ENCODE data around the gene ETV6.

The ETV6 gene

DNA sequence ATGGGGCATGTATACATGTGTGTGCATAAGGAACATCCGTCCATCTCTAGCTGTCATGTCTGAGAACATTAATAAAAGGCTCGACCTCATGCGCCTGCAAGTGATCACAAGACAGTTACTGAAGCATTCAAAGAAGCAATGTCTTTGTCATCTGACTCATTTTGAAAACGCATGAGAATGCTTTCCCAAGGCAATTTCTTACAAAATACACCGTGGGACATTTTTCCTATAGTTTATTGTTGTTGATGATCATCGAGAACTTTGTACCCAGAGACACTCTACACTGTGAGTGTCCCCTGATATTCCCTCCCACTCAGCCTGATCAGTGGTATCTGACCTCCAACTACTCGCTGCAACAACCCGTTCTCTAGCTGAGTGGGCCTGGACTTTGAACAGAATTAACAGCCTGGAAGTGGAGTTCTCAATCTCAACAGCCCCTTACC, 68.1 kb downstream of the ETV6 start:
- DNase-seq (ENCODE audit: low spot score): no peak

DNA sequence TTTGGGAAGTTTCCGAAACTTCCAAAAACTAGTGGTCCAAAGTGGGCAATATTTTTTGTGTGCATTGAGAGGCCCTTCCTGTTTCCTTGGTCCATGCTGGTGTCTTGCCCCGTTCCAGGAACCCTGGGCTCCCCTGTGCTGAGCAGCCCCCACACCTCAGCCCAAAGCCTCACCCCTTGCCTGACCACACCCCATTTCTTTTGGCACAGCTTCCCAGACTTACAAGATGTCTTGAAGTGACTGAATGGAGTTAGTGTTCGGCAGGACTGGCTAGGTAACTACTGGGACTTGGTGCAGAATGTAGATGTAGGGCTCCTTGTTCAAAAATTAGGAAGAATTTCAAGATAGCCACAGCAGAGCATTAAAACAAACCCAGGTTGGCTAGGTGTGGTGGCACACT, 68.6 kb downstream of the ETV6 start:
- no peak for DNase-seq (ENCODE audit: low spot score)

DNA sequence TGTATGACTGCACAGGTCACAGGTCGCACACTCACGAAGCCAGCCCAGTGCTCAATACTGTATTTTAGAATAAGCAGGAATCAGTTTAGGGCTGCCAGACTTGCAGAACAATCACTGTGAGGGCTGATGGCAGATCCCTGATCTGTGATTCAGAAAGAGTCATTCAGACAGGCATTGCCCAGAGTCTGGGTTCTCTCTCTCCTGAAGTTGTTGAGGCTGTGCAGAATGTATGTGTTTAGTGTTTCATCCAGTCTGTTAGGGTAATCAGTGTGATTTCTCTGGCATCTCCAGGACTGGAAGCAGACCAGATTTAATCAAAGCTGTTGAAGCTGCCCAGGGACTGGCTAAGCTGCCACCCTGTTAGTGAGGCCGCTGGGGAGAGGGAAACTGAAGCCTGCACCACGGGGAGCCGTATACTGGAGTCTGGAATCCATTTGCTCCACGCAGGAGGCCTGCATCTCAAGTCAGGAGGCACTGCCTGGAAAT, 69.3 kb downstream of the ETV6 start:
- DNase-seq (ENCODE audit: low spot score): no peak

DNA sequence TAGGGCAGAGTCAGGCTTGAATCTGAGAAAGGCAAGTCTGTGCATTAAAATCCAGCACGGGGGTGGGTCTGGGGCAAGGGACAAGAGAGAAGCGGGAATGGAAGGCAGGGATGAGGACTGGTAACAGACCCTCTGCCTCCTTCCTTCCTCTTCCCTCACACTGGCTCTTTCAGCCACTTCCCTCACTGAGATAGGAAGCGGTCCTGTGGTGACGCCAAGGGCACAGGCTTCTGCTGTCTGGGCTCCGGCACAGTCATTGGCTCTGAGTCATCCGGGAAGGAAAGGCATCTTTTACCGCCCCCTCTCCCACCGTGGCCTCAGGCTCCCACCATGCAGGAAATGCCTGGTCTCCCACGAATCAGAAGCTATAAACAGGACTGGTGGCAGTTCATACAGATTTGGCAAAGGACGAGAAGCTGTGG, 70.2 kb downstream of the ETV6 start:
- no peak for DNase-seq (ENCODE audit: low spot score)

DNA sequence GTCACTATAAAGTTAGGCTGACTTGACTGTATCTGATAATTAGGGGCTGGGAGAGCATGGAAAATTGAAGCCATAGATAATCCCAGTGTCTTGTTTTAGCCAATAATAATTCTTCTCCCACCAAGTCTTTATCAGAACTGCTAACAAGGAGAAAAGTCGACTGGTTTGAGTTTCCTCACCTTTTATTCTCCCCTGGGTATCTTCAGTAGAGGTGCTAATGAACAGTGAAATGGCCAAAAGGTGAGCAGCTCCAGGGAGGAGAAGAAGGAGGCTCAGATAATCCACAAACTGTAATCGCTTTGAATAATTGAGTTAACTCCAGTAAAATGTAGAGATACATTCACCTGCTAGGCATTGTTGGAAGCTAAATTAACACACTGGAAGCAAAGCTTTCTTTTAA, 72.6 kb downstream of the ETV6 start:
- no peak for DNase-seq (ENCODE audit: low spot score)

DNA sequence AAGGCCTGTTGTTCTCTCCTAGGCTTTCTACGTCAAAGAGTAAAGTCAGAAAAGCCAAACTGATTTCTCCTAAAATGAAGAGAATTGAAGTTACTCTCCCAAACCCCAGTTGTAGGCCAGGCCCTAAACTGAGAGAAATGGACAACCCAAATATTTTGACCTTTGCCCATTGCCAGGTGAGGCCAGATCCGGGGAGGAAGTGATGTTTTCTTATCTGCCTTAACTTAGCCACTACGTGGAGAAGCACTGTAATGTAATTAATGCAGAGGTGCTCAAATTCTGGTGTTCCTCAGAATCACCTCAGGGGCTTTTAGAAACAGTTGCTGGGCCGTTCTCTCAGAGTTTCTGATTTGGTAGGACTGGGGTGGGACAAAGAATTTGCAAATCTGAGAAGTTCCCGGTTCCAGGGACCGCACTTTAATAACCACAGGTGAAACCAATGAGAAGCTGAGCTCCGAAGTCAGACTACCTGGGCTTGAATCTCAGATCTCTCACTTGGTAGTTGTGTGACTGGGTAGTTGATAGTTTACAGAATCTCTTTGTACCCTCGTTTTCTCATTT, 73.2 kb downstream of the ETV6 start:
- no peak for DNase-seq (ENCODE audit: low spot score)

- no peak for DNase-seq (ENCODE audit: low spot score)
These were observed 74.5 kb downstream of the ETV6 start for GRCh38 chr12:11723993-11724392.

- DNase-seq (ENCODE audit: low spot score): no peak
These were observed 75.4 kb downstream of the ETV6 start for GRCh38 chr12:11724888-11725311.

- no peak for DNase-seq (ENCODE audit: low spot score)
These were observed 76.2 kb downstream of the ETV6 start for GRCh38 chr12:11725686-11726085.

DNA sequence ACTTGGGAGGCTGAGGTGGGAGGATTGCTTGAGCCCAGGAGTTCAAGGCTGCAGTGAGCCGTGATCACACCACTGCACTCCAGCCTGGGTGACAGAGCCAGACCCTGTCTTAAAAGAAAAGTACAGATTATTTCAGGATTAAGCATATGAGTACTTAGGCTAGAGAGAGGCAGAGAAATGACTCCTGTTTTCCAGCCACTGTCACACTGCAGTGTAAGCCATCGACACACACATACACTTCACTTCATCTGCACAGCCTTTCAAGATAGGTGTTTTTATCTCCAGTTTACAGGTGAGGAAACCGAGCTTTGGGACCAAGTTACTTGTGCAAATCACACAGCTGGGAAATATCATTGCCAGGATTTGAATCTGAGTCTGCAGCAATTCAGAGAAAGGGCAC, 77.2 kb downstream of the ETV6 start:
- no peak for DNase-seq (ENCODE audit: low spot score)

DNA sequence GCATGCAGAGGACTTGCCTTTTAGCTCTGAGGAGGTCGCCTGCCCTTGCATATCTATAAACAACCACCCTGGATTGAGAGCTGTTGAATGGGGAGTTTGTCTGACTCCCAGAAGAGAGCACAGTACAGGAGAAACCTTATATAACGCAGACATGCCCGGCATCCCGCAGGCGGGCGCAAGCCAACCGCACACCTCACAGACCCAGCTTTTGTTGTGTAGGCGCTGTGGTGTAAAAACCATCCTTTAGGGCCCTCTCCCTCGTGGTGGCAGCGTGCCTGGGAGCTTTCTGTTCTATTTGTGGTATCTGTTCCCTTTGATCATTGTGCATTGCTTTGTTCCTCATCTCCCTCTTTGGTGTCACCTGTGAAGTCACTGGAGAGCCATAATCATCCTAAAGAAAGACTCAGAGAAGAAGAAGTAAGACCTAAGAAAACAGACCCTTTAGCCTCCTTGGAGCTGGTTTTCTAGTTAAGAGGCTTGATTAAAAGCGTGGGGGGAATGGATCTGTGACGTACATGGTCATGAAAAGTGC, 77.7 kb downstream of the ETV6 start:
- DNase-seq (ENCODE audit: low spot score): peak; percentile 55

- no peak for DNase-seq (ENCODE audit: low spot score)
These were observed 78.8 kb downstream of the ETV6 start for GRCh38 chr12:11728154-11728755.

GRCh38 chr12:11729008-11729407, 79.5 kb downstream of the ETV6 start:
- DNase-seq (ENCODE audit: low spot score): peak; percentile 74

- peak; percentile 71 for DNase-seq (ENCODE audit: low spot score)
These were observed 80.1 kb downstream of the ETV6 start for GRCh38 chr12:11729439-11730150.

- DNase-seq (ENCODE audit: low spot score): peak; percentile 90
These were observed 81.0 kb downstream of the ETV6 start for GRCh38 chr12:11730299-11731041.

- DNase-seq (ENCODE audit: low spot score): no peak
These were observed 81.5 kb downstream of the ETV6 start for GRCh38 chr12:11731042-11731357.

DNA sequence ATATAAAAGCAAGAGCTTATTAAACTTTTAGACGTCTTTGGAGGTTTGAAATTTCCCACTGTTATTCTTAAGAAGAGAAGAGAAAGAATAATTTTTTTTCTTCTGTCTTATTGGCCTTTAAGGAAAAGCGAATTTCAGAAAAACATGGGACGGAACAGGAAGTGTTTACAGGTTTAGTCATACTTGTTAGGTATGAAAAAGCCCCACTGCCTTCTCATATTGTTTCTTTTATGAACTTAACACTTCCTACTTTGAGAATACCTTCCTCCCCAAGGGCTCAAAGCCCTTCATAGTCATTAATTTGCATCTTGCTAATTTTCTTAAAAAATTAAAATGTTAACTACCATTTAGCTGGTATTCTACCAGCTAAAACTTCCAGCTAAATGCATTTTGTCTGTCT, 82.0 kb downstream of the ETV6 start:
- peak; percentile 43 for DNase-seq (ENCODE audit: low spot score)

GRCh38 chr12:11732023-11732422, 82.5 kb downstream of the ETV6 start:
- peak; percentile 39 for DNase-seq (ENCODE audit: low spot score)

- no peak for DNase-seq (ENCODE audit: low spot score)
These were observed 83.2 kb downstream of the ETV6 start for GRCh38 chr12:11732715-11733114.

- DNase-seq (ENCODE audit: low spot score): no peak
These were observed 85.2 kb downstream of the ETV6 start for GRCh38 chr12:11734580-11735180.

DNA sequence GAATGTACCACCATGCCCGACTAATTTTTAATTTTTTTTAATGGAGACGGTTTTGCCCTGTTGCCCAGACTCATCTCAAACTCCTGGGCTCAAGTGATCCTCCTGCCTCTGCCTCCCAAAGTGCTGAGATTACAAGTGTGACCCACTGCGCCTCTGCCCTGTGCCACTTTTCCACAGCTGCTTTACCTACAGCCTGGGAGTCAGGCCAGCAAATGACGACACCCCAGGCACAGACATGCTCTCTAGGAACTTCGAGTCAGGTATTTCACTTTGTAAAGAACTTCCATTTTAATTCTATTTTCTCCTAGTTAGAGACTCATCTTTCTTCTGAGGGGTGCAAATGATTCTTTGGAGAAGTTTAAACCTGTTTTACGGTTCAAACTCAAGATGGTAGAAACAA, 89.0 kb downstream of the ETV6 start:
- DNase-seq (ENCODE audit: low spot score): no peak

DNA sequence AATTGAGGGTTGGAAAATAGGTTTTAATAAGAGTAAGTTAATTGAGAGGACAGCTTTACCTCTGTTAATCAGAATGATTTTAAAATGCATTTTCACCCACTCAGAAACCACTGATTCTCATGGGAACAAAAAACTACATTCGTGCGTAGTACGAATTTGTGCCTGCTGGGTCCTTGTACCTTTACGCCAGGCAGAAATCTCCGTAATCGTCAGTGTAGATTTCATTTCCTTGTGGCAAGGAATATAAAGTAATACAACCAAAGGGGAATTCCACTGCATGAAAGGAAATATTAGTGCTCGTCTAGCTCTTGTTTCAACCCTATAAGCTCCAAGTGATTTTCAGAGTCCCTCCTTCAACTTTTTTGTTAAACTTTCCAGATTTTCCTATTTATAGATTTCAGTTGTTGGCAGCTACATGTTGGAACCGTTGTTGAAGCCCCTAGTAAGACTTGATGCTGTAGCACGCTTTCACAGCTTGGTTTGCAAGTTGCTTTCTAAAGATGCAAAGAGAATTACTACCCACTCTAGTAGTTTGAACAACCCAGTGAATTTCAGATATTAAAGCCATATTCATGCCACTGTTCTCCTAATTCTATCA, 90.6 kb downstream of the ETV6 start:
- DNase-seq (ENCODE audit: low spot score): no peak
